Tongue (tissue), 2 donors: Measurements from ENCODE around the gene CRYBB1. TPM values are rescaled to one million over a fixed set of nuclear protein-coding genes. Genes with fewer than 3 reads are reported as not detected.
A peak's percentile ranks its signal among the peaks of the same experiment; 100 is the strongest.

Source experiments
- DNase-seq: peaks from one replicate; pipeline ENCODE4 v3.0.0-alpha.2; 2015
- total RNA-seq: library from RNA; depleted of rRNA; stranded (reverse); fragments of >200 nt; gene quantifications from one replicate; pipeline ENCODE4 v1.2.3, GENCODE V29; 2014

Gene CRYBB1
- total RNA-seq: not detected

- no peak for DNase-seq
These were observed at the start of gene CRYBB1 for GRCh38 chr22:26617271-26618199. Gene CRYBB1 (minus strand): TSS chr22:26618027. CDS start chr22:26616319, 1,708 bp downstream.

- no peak for DNase-seq
These were observed 49.3 kb upstream of the CRYBB1 start for GRCh38 chr22:26667140-26667539.

- no peak for DNase-seq
These were observed 48.0 kb upstream of the CRYBB1 start for GRCh38 chr22:26665813-26666231.

GRCh38 chr22:26663374-26663923 lies 45.6 kb upstream of the CRYBB1 start:
- no peak for DNase-seq

GRCh38 chr22:26662160-26662559 lies 44.3 kb upstream of the CRYBB1 start:
- DNase-seq: no peak

- no peak for DNase-seq
These were observed 43.2 kb upstream of the CRYBB1 start for GRCh38 chr22:26660961-26661578.

- DNase-seq: no peak
These were observed 42.5 kb upstream of the CRYBB1 start for GRCh38 chr22:26660356-26660755.

- peak; percentile 74 for DNase-seq
These were observed 41.0 kb upstream of the CRYBB1 start for GRCh38 chr22:26658671-26659478.

- no peak for DNase-seq
These were observed 40.3 kb upstream of the CRYBB1 start for GRCh38 chr22:26658161-26658560.

- DNase-seq: peak; percentile 36
These were observed 39.3 kb upstream of the CRYBB1 start, which contains the start of gene MIAT for GRCh38 chr22:26656891-26657851. Gene MIAT (plus strand): TSS chr22:26657588.

GRCh38 chr22:26651815-26652214 lies 34.0 kb upstream of the CRYBB1 start:
- DNase-seq: no peak

GRCh38 chr22:26650722-26651421 lies 33.0 kb upstream of the CRYBB1 start:
- DNase-seq: no peak

GRCh38 chr22:26648528-26649388 lies 30.9 kb upstream of the CRYBB1 start:
- no peak for DNase-seq

- DNase-seq: no peak
These were observed 30.2 kb upstream of the CRYBB1 start for GRCh38 chr22:26648011-26648497.

GRCh38 chr22:26646158-26646557 lies 28.3 kb upstream of the CRYBB1 start:
- DNase-seq: no peak

- DNase-seq: no peak
These were observed 25.7 kb upstream of the CRYBB1 start for GRCh38 chr22:26643418-26644100.

GRCh38 chr22:26642465-26643417 lies 24.9 kb upstream of the CRYBB1 start:
- no peak for DNase-seq
